ENCODE results near the gene XPO4. TPM values are rescaled to one million over a fixed set of nuclear protein-coding genes. Genes with fewer than 3 reads are reported as not detected.

Gene XPO4
- total RNA-seq, 1 donor = 35.1 TPM

GRCh38 chr13:20826301-20826700 is 76.2 kb downstream of the XPO4 start:
- Histone ChIP-seq H3K9me3 (ENCODE audit: low read depth, low read length) (no peaks in the 10 kb centered on the region), H3K4me1 (ENCODE audit: insufficient read depth, low read length) (no peaks in the 10 kb centered on the region), H3K27me3 (ENCODE audit: insufficient read depth, low read length) (no peaks in the 10 kb centered on the region), H3K4me3 (ENCODE audit: low read length) (no peak overlapping the region)

- Histone ChIP-seq H3K27me3 (ENCODE audit: insufficient read depth, low read length) (no peaks in the 10 kb centered on the region), H3K4me3 (ENCODE audit: low read length) (no peak overlapping the region), H3K9me3 (ENCODE audit: low read depth, low read length) (no peaks in the 10 kb centered on the region), H3K4me1 (ENCODE audit: insufficient read depth, low read length) (no peaks in the 10 kb centered on the region)
These were observed 77.1 kb downstream of the XPO4 start for GRCh38 chr13:20825477-20825875.

GRCh38 chr13:20824762-20825476 is 77.6 kb downstream of the XPO4 start:
- H3K4me3 ChIP-seq (ENCODE audit: low read length) = no peak overlapping the region
- H3K9me3 ChIP-seq (ENCODE audit: low read depth, low read length) = no peaks in the 10 kb centered on the region
- H3K27me3 ChIP-seq (ENCODE audit: insufficient read depth, low read length) = no peaks in the 10 kb centered on the region
- no peaks in the 10 kb centered on the region for H3K4me1 ChIP-seq (ENCODE audit: insufficient read depth, low read length)

- H3K9me3 ChIP-seq (ENCODE audit: low read depth, low read length) = no peaks in the 10 kb centered on the region
- H3K27me3 ChIP-seq (ENCODE audit: insufficient read depth, low read length) = no peaks in the 10 kb centered on the region
- H3K4me1 ChIP-seq (ENCODE audit: insufficient read depth, low read length) = no peaks in the 10 kb centered on the region
- no peak overlapping the region for H3K4me3 ChIP-seq (ENCODE audit: low read length)
These were observed 79.5 kb downstream of the XPO4 start for GRCh38 chr13:20823071-20823470.

- H3K4me1 ChIP-seq (ENCODE audit: insufficient read depth, low read length) = no peaks in the 10 kb centered on the region
- no peak overlapping the region for H3K4me3 ChIP-seq (ENCODE audit: low read length)
- H3K9me3 ChIP-seq (ENCODE audit: low read depth, low read length) = no peaks in the 10 kb centered on the region
- H3K27me3 ChIP-seq (ENCODE audit: insufficient read depth, low read length) = no peaks in the 10 kb centered on the region
These were observed 80.1 kb downstream of the XPO4 start for GRCh38 chr13:20822406-20822805.

- Histone ChIP-seq H3K27me3 (ENCODE audit: insufficient read depth, low read length) (no peaks in the 10 kb centered on the region), H3K4me1 (ENCODE audit: insufficient read depth, low read length) (no peaks in the 10 kb centered on the region), H3K4me3 (ENCODE audit: low read length) (no peak overlapping the region), H3K9me3 (ENCODE audit: low read depth, low read length) (no peaks in the 10 kb centered on the region)
These were observed 82.8 kb downstream of the XPO4 start for GRCh38 chr13:20819715-20820114.

- Histone ChIP-seq H3K27me3 (ENCODE audit: insufficient read depth, low read length) (no peaks in the 10 kb centered on the region), H3K4me1 (ENCODE audit: insufficient read depth, low read length) (no peaks in the 10 kb centered on the region), H3K9me3 (ENCODE audit: low read depth, low read length) (no peaks in the 10 kb centered on the region), H3K4me3 (ENCODE audit: low read length) (no peak overlapping the region)
These were observed 87.1 kb downstream of the XPO4 start for GRCh38 chr13:20815464-20815863.

GRCh38 chr13:20814224-20814910 is 88.2 kb downstream of the XPO4 start:
- Histone ChIP-seq H3K4me1 (ENCODE audit: insufficient read depth, low read length) (no peaks in the 10 kb centered on the region), H3K4me3 (ENCODE audit: low read length) (no peak overlapping the region), H3K27me3 (ENCODE audit: insufficient read depth, low read length) (no peaks in the 10 kb centered on the region), H3K9me3 (ENCODE audit: low read depth, low read length) (no peaks in the 10 kb centered on the region)

- H3K4me1 ChIP-seq (ENCODE audit: insufficient read depth, low read length) = no peaks in the 10 kb centered on the region
- H3K4me3 ChIP-seq (ENCODE audit: low read length) = no peak overlapping the region
- no peaks in the 10 kb centered on the region for H3K9me3 ChIP-seq (ENCODE audit: low read depth, low read length)
These were observed 89.7 kb downstream of the XPO4 start for GRCh38 chr13:20812890-20813289.

GRCh38 chr13:20810808-20811207 is 91.7 kb downstream of the XPO4 start:
- Histone ChIP-seq H3K4me3 (ENCODE audit: low read length) (no peak overlapping the region), H3K4me1 (ENCODE audit: insufficient read depth, low read length) (no peaks in the 10 kb centered on the region), H3K9me3 (ENCODE audit: low read depth, low read length) (no peaks in the 10 kb centered on the region), H3K27me3 (ENCODE audit: insufficient read depth, low read length) (no peaks in the 10 kb centered on the region)

More at GRCh38 chr13:20812890-20813289, 89.7 kb downstream of the XPO4 start:
- no peaks in the 10 kb centered on the region for H3K27me3 ChIP-seq (ENCODE audit: insufficient read depth, low read length)

- Histone ChIP-seq H3K9me3 (ENCODE audit: low read depth, low read length) (no peaks in the 10 kb centered on the region), H3K4me1 (ENCODE audit: insufficient read depth, low read length) (no peaks in the 10 kb centered on the region), H3K4me3 (ENCODE audit: low read length) (no peak overlapping the region), H3K27me3 (ENCODE audit: insufficient read depth, low read length) (no peaks in the 10 kb centered on the region)
These were observed 93.7 kb downstream of the XPO4 start for GRCh38 chr13:20808874-20809273.

- H3K27me3 ChIP-seq (ENCODE audit: insufficient read depth, low read length) = no peaks in the 10 kb centered on the region
- H3K4me3 ChIP-seq (ENCODE audit: low read length) = no peak overlapping the region
These were observed 99.2 kb downstream of the XPO4 start for GRCh38 chr13:20803180-20803965.

GRCh38 chr13:20801707-20802106 is 100.8 kb downstream of the XPO4 start:
- Histone ChIP-seq H3K4me1 (ENCODE audit: insufficient read depth, low read length) (peaks cover 16% of the 10 kb centered on the region), H3K9me3 (ENCODE audit: low read depth, low read length) (no peaks in the 10 kb centered on the region), H3K27me3 (ENCODE audit: insufficient read depth, low read length) (no peaks in the 10 kb centered on the region), H3K4me3 (ENCODE audit: low read length) (no peak overlapping the region)

More at GRCh38 chr13:20803180-20803965, 99.2 kb downstream of the XPO4 start:
- no peaks in the 10 kb centered on the region for H3K9me3 ChIP-seq (ENCODE audit: low read depth, low read length)
- H3K4me1 ChIP-seq (ENCODE audit: insufficient read depth, low read length) = peaks cover 6% of the 10 kb centered on the region

GRCh38 chr13:20799726-20800416 is 102.7 kb downstream of the XPO4 start:
- no peaks in the 10 kb centered on the region for H3K9me3 ChIP-seq (ENCODE audit: low read depth, low read length)
- H3K4me3 ChIP-seq (ENCODE audit: low read length) = no peak overlapping the region
- H3K27me3 ChIP-seq (ENCODE audit: insufficient read depth, low read length) = no peaks in the 10 kb centered on the region
- H3K4me1 ChIP-seq (ENCODE audit: insufficient read depth, low read length) = peaks cover 18% of the 10 kb centered on the region

- Histone ChIP-seq H3K27me3 (ENCODE audit: insufficient read depth, low read length) (no peaks in the 10 kb centered on the region), H3K4me1 (ENCODE audit: insufficient read depth, low read length) (peaks cover 18% of the 10 kb centered on the region), H3K4me3 (ENCODE audit: low read length) (no peak overlapping the region), H3K9me3 (ENCODE audit: low read depth, low read length) (no peaks in the 10 kb centered on the region)
These were observed 104.5 kb downstream of the XPO4 start for GRCh38 chr13:20798027-20798426.

Measured in mononuclear cell (primary cell).